ENCODE data around the gene SIMC1.

Gene SIMC1

GRCh38 chr5:176389135-176390123 lies 151.2 kb downstream of the SIMC1 start:
- DNase-seq (ENCODE audit: low spot score) = no peak

GRCh38 chr5:176391479-176391878 lies 153.3 kb downstream of the SIMC1 start:
- no peak for DNase-seq (ENCODE audit: low spot score)

GRCh38 chr5:176391999-176392398 lies 153.8 kb downstream of the SIMC1 start:
- no peak for DNase-seq (ENCODE audit: low spot score)

- DNase-seq (ENCODE audit: low spot score) = no peak
Measured at GRCh38 chr5:176392526-176392925, 154.3 kb downstream of the SIMC1 start.

GRCh38 chr5:176394096-176394495 lies 155.9 kb downstream of the SIMC1 start:
- no peak for DNase-seq (ENCODE audit: low spot score)

GRCh38 chr5:176394881-176395675 lies 156.9 kb downstream of the SIMC1 start:
- DNase-seq (ENCODE audit: low spot score) = no peak
